ENCODE results near the gene GCDH. TPM values are rescaled to one million over a fixed set of nuclear protein-coding genes. Genes with fewer than 3 reads are reported as not detected.

Gene GCDH
- total RNA-seq, 2 experiments from 2014 or later, result 31.5 to 48.7 TPM

DNA sequence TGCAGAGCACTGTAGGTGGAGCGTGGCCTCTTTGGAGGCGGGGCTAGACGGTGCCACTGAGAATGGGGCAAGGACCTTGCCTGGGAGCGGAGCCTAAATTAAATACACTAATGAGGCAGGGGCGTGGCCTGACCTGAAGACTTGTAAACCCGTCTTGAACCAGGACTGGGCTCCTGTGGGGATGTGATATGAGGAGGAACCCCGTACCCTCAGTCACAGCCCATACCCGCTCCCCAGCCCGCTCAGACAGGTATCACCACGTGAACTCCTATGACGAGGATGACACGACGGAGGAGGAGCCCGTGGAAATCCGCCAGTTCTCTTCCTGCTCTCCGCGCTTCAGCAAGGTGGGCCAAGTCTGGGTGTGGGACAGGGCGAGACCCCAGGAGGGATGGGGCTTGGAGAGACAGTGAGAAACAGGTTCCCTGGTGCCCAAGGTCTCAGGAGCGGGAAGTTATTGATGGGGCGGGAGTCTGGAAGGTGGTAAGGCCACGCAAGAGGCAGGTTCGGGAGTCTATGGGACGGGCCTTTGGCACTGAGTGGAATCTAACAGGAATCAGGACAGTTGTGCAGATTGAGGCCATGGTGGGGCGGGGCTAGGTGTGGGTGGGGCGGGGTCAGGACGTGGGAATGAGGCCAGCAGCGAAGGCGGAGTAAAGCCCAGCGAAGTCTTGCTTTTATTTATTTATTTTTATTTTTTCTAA lies 24.4 kb upstream of the GCDH start:
- H3K4me3 ChIP-seq (ENCODE audit: low read depth, low read length, poor library complexity, severe bottlenecking), result peak overlapping the region; percentile 68
- no peak for DNase-seq (ENCODE audit: low spot score)
- no peak for TF ChIP-seq EZH2phosphoT487 (IDR thresholded peaks at IDR 0.05; ENCODE audit: borderline replicate concordance, low read depth, low read length)
- TF ChIP-seq, protein P1, sequence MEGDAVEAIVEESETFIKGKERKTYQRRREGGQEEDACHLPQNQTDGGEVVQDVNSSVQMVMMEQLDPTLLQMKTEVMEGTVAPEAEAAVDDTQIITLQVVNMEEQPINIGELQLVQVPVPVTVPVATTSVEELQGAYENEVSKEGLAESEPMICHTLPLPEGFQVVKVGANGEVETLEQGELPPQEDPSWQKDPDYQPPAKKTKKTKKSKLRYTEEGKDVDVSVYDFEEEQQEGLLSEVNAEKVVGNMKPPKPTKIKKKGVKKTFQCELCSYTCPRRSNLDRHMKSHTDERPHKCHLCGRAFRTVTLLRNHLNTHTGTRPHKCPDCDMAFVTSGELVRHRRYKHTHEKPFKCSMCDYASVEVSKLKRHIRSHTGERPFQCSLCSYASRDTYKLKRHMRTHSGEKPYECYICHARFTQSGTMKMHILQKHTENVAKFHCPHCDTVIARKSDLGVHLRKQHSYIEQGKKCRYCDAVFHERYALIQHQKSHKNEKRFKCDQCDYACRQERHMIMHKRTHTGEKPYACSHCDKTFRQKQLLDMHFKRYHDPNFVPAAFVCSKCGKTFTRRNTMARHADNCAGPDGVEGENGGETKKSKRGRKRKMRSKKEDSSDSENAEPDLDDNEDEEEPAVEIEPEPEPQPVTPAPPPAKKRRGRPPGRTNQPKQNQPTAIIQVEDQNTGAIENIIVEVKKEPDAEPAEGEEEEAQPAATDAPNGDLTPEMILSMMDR (conservative IDR thresholded peaks at IDR 0.05; ENCODE audit: low read length), result no peak

DNA sequence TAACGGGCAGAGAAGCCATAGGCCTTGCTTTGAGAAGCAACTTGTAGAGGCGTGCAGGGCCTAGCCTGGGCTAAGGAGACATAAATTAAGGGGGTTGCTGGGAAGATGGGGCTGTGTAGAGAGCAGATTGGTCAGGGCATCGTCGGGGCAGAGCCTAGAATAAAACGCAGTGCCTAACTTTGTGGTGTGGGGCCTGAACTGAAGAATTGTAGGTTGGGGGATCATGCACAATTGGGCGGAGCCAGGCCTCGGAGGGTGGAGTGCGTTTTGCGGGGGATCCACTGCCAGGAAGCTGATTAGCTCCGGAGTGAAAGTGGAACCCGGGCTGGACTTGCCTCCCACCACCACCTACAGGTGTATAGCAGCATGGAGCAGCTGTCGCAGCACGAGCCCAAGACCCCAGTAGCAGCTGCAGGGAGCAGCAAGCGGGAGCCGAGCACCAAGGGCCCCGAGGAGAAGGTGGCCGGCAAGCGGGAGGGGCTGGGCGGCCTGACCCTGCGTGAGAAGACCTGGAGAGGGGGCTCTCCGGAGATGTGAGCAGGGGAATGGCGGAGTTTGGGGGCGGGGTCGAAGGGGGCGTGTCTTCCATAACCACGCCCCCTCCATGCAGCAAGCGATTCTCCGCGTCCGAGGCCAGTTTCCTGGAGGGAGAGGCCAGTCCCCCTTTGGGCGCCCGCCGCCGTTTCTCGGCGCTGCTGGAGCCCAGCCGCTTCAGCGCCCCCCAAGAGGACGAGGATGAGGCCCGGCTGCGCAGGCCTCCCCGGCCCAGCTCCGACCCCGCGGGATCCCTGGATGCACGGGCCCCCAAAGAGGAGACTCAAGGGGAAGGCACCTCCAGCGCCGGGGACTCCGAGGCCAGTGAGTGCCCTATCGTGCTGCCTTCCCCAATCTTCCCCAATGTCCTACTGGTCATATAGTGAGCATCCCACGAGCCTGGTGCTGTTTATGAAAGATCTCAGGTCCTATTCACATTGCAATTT lies 23.6 kb upstream of the GCDH start:
- ChIA-PET CTCF (ENCODE audit: unreplicated experiment) (no interaction called here), POLR2A (no interaction called here)
- peak overlapping the region; percentile 68 for H3K4me3 ChIP-seq (ENCODE audit: low read depth, low read length, poor library complexity, severe bottlenecking)
- no peaks in the 10 kb centered on the region for H3K9me2 ChIP-seq (ENCODE audit: insufficient read depth, low read length)
- H3K4me2 ChIP-seq (ENCODE audit: low read length), result peak overlapping the region; percentile 94
- no peaks in the 10 kb centered on the region for H3K36me3 ChIP-seq (ENCODE audit: insufficient read depth, low read length)
- peak overlapping the region; percentile 87 for H2AFZ ChIP-seq (ENCODE audit: low read length)
- peaks cover 14% of the 10 kb centered on the region for H3K4me1 ChIP-seq (ENCODE audit: insufficient read depth, low read length, poor library complexity, severe bottlenecking)
- H4K20me1 ChIP-seq (ENCODE audit: insufficient read depth, low read length), result no peaks in the 10 kb centered on the region
- TF ChIP-seq, protein P1 (conservative IDR thresholded peaks at IDR 0.05; ENCODE audit: low read length), result peak; percentile 44; the same call in 1 of the 2 replicates
- no peak for TF ChIP-seq EZH2phosphoT487 (IDR thresholded peaks at IDR 0.05; ENCODE audit: borderline replicate concordance, low read depth, low read length)
- no peaks in the 10 kb centered on the region for H3K9me3 ChIP-seq (ENCODE audit: low read length)
- DNase-seq (ENCODE audit: low spot score), result peak; percentile 78
- H3K27ac ChIP-seq (ENCODE audit: low read depth, low read length, poor library complexity, severe bottlenecking), result peak overlapping the region; percentile 16
- H3K79me2 ChIP-seq (ENCODE audit: insufficient read depth, low read depth, low read length), result no peaks in the 10 kb centered on the region
- intact Hi-C loops (cut with micrococcal nuclease; ENCODE audit: unreplicated experiment), result no loop called here
- BruUV-seq (replicated peaks), result no TSS peak

More for the DNA sequence above, 24.4 kb upstream of the GCDH start:
- H3K79me2 ChIP-seq (ENCODE audit: insufficient read depth, low read depth, low read length), result no peaks in the 10 kb centered on the region
- CTCF ChIA-PET (ENCODE audit: unreplicated experiment), result no interaction called here
- H3K9me3 ChIP-seq (ENCODE audit: low read length), result no peaks in the 10 kb centered on the region
- H3K36me3 ChIP-seq (ENCODE audit: insufficient read depth, low read length), result no peaks in the 10 kb centered on the region
- H2AFZ ChIP-seq (ENCODE audit: low read length), result peak overlapping the region; percentile 87; the same call in 1 of the 2 replicates
- intact Hi-C loops (cut with micrococcal nuclease; ENCODE audit: unreplicated experiment), result no loop called here
- H4K20me1 ChIP-seq (ENCODE audit: insufficient read depth, low read length), result no peaks in the 10 kb centered on the region
- POLR2A ChIA-PET, result no interaction called here
- no TSS peak for BruUV-seq (replicated peaks)
- H3K4me1 ChIP-seq (ENCODE audit: insufficient read depth, low read length, poor library complexity, severe bottlenecking), result peaks cover 14% of the 10 kb centered on the region
- no peaks in the 10 kb centered on the region for H3K9me2 ChIP-seq (ENCODE audit: insufficient read depth, low read length)
- H3K4me2 ChIP-seq (ENCODE audit: low read length), result peak overlapping the region; percentile 94; the same call in 1 of the 2 replicates
- no peak overlapping the region for H3K27ac ChIP-seq (ENCODE audit: low read depth, low read length, poor library complexity, severe bottlenecking)

Data from OCI-LY7 (cell line).